Osteoblast (primary cell): ENCODE results near the gene NAT14. TPM values are rescaled to one million over a fixed set of nuclear protein-coding genes. Genes with fewer than 3 reads are reported as not detected.
A peak's percentile ranks its signal among the peaks of the same experiment; 100 is the strongest.

Experiments used
- DNase-seq: peaks from one replicate; pipeline ENCODE4 v3.0.0; 2011; ENCODE audit warnings: low spot score, mixed read lengths; ENCODE audit not compliant: insufficient read length; ENCODE audit errors: missing footprints
- H2AFZ ChIP-seq: 2 replicates; pipeline ENCODE4 v1.6.0; 2011; ENCODE audit warnings: mild to moderate bottlenecking, low read length
- H3K27ac ChIP-seq: 2 replicates; pipeline ENCODE4 v1.5.1; 2011; ENCODE audit warnings: mild to moderate bottlenecking, low read depth, low read length, moderate library complexity
- H3K27me3 ChIP-seq: 2 replicates; pipeline ENCODE4 v1.6.0; 2012; ENCODE audit warnings: mild to moderate bottlenecking, control low read depth, inconsistent platforms, low read length, moderate library complexity; ENCODE audit not compliant: insufficient read depth
- H3K36me3 ChIP-seq: 2 replicates; pipeline ENCODE4 v1.5.1; 2011; ENCODE audit warnings: mild to moderate bottlenecking, low read length, control low read depth, moderate library complexity; ENCODE audit not compliant: insufficient read depth
- H3K4me1 ChIP-seq: 2 replicates; pipeline ENCODE4 v1.5.1; 2011; ENCODE audit warnings: mild to moderate bottlenecking, low read length, control low read depth, moderate library complexity; ENCODE audit not compliant: insufficient read depth
- H3K4me2 ChIP-seq: 2 replicates; pipeline ENCODE4 v1.6.0; 2011; ENCODE audit warnings: mild to moderate bottlenecking, low read length; ENCODE audit not compliant: insufficient read depth
- H3K4me3 ChIP-seq: fragments of 200-600 bp; sonication (generic); 3 replicates; pipeline ENCODE4 v1.5.1; 2012; ENCODE audit warnings: mild to moderate bottlenecking, low read length, inconsistent platforms; ENCODE audit not compliant: insufficient read depth
- H3K79me2 ChIP-seq: 2 replicates; pipeline ENCODE4 v1.6.0; 2012; ENCODE audit warnings: mild to moderate bottlenecking, low read length, control low read depth, inconsistent platforms; ENCODE audit not compliant: insufficient read depth
- H3K9me3 ChIP-seq: 2 replicates; pipeline ENCODE4 v1.5.1; 2011; ENCODE audit warnings: low read depth, low read length, control low read depth
- H4K20me1 ChIP-seq: 2 replicates; pipeline ENCODE4 v1.6.0; 2012; ENCODE audit warnings: mild to moderate bottlenecking, low read length, control low read depth; ENCODE audit not compliant: insufficient read depth
- total RNA-seq: library from RNA; depleted of rRNA; stranded (reverse); fragments of >200 nt; gene quantifications from 2 replicates; pipeline ENCODE4 v1.2.3, GENCODE V29; 2012
- TF ChIP-seq, protein P1 (sequence below): IDR thresholded peaks from 2 replicates; pipeline ENCODE4 v1.5.1; 2011; ENCODE audit warnings: mild to moderate bottlenecking, low read depth, low read length, moderate library complexity; ENCODE audit errors: extremely low read depth

NAT14 gene
- total RNA-seq, 1 donor: 11.2 TPM

DNA sequence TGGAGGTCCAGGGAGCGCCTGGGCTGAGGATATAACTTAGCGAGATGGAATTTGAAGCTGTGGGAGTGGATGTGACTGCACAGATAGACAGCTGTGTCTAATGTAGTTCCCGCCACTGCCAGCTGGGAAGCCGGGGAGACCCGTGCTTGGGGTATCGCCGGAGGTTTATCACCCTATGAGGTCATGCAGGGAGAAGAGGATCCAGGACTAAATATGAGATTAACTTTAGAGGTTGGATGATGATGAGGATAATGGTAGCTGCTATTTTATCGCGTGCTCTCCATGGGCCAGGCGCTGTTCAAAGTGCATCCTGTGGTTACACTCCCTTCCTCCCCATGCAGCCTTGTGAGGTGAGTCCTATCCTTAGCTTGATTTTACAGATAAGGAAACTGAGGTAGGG lies 23.1 kb downstream of the NAT14 start:
- peaks cover 18% of the 10 kb centered on the region for H3K36me3 ChIP-seq
- H3K79me2 ChIP-seq: peaks cover 2% of the 10 kb centered on the region
- H3K4me1 ChIP-seq: no peaks in the 10 kb centered on the region
- H2AFZ ChIP-seq: no peak overlapping the region
- H3K27ac ChIP-seq: no peak overlapping the region
- no peaks in the 10 kb centered on the region for H3K9me3 ChIP-seq
- TF ChIP-seq, protein P1, sequence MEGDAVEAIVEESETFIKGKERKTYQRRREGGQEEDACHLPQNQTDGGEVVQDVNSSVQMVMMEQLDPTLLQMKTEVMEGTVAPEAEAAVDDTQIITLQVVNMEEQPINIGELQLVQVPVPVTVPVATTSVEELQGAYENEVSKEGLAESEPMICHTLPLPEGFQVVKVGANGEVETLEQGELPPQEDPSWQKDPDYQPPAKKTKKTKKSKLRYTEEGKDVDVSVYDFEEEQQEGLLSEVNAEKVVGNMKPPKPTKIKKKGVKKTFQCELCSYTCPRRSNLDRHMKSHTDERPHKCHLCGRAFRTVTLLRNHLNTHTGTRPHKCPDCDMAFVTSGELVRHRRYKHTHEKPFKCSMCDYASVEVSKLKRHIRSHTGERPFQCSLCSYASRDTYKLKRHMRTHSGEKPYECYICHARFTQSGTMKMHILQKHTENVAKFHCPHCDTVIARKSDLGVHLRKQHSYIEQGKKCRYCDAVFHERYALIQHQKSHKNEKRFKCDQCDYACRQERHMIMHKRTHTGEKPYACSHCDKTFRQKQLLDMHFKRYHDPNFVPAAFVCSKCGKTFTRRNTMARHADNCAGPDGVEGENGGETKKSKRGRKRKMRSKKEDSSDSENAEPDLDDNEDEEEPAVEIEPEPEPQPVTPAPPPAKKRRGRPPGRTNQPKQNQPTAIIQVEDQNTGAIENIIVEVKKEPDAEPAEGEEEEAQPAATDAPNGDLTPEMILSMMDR: no peak
- H3K4me2 ChIP-seq: no peak overlapping the region
- no peaks in the 10 kb centered on the region for H3K27me3 ChIP-seq
- H3K4me3 ChIP-seq: no peak overlapping the region
- peaks cover 10% of the 10 kb centered on the region for H4K20me1 ChIP-seq
- DNase-seq: no peak

DNA sequence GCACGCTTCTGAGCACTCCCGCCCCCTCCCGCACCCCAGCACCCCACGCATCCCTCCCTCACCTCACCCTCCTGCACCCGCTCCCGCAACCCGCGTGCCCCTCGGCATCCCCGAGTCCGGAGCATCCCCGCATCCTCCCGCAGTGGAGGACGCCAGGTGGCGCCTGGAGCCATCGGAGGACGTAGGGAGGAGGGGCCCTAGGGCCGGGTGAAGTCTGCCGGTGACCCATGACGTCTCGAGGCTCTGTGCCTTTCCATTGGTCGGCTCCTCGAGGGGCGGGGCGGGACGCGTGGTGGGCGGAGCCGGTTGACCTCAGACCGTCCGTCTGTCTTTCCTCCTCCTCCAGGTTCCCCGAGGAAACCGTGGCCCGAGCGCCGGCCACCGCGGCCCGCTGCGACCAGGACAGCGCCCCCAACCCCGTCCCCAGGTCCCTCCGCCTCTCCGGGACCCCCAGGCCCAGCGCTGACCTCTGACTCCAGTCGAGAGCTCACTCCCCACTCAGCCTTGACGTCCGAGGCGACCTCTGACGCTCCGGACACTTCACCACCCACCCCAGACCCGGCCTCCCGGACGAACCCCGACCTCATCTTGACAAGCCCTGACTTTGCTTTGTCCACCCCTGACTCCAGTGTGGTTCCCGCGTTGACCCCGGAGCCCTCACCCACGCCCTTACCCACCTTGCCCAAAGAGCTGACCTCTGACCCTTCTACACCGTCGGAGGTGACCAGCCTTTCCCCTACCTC lies 32.1 kb downstream of the NAT14 start:
- Histone ChIP-seq H3K27me3 (no peaks in the 10 kb centered on the region), H4K20me1 (no peaks in the 10 kb centered on the region), H3K4me1 (peaks cover 9% of the 10 kb centered on the region), H3K4me2 (peak overlapping the region; percentile 72), H3K79me2 (no peaks in the 10 kb centered on the region), H3K4me3 (peak overlapping the region; percentile 62), H2AFZ (no peak overlapping the region), H3K9me3 (no peaks in the 10 kb centered on the region), H3K36me3 (peaks cover 19% of the 10 kb centered on the region), H3K27ac (peak overlapping the region; percentile 73)
- TF ChIP-seq, protein P1: peak; percentile 75
- DNase-seq: peak; percentile 99

DNA sequence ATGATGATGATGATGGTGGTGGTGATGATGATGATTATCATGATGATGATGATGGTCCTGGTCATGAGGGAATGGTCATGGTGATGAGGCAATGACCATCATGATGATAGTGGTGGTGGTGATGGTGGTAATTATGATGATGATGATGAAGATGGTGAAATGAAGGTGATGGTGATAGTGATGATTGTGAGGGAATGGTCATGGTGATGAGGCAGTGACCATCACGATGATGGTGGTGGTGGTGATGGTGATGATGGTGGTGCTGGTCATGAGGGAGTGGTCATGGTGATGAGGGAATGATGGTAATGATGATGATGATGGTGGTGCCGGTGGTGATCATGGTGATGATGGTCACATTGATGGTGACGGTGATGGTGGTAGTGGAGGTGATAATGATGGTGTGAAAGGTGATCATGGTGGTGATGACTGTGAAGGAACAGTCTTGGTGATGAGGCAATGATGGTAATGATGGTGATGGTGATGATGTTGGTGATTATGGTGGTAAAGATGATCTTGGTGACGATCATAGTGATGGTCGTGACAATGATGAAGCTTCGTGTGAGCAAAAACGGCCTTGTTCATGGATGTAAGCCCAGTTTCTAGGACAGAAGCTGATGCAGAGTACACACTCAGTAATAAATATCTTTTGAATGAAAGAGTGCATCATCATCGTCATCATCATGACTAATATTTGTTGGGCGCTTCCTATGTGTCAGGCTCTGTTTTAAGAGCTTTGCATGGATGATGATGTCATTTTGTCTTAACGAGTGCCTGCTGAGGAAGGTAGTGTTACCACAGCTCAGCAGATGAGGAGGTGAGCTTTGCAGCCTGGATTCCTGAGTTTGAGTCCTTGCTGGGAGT lies 34.7 kb downstream of the NAT14 start:
- Histone ChIP-seq H3K36me3 (peaks cover 3% of the 10 kb centered on the region), H2AFZ (no peak overlapping the region), H3K4me2 (no peak overlapping the region), H3K9me3 (no peaks in the 10 kb centered on the region), H3K27ac (peak overlapping the region; percentile 78), H3K4me1 (peaks cover 9% of the 10 kb centered on the region), H3K4me3 (no peak overlapping the region), H3K79me2 (no peaks in the 10 kb centered on the region), H4K20me1 (no peaks in the 10 kb centered on the region), H3K27me3 (no peaks in the 10 kb centered on the region)
- TF ChIP-seq, protein P1: no peak
- peak; percentile 98 for DNase-seq
